Left ventricle myocardium superior (tissue), 1 donor: ENCODE measurements around the gene NLGN1. TPM values are rescaled to one million over a fixed set of nuclear protein-coding genes. Genes with fewer than 3 reads are reported as not detected.

ENCODE experiments used
- ATAC-seq: fragments of 200-7000 bp; cut with Tn5 transposase; one replicate; pipeline ENCODE4 v1.9.1; 2020; ENCODE audit warnings: mild to moderate bottlenecking, moderate library complexity
- DNase-seq: peaks from one replicate; pipeline ENCODE4 v3.0.0-alpha.2; 2020
- intact Hi-C: fragments of 100-400 bp; cut with micrococcal nuclease; formaldehyde crosslinking; loops from one replicate; pipeline ENCODE4 v1.11.0; 2022
- total RNA-seq: library from RNA; stranded (reverse); fragmentation: NEBNext Ultra II Directional; extraction: Animal tissue kit (Norgen Biotek cat#: 25700); gene quantifications from one replicate; pipeline ENCODE4 v1.2.1, GENCODE V29; 2021
- donor health status: DM: no; HTN: yes; CAD: no; lungs with severe emphysema.

NLGN1 gene
- total RNA-seq, 1 donor from 2014 or later, result 10.5 TPM

- intact Hi-C loops, result no loop called here
- ATAC-seq, result no peak
Observed at GRCh38 chr3:174068035-174068434, 670.5 kb downstream of the NLGN1 start.

GRCh38 chr3:174072675-174073074 lies 675.1 kb downstream of the NLGN1 start:
- intact Hi-C loops, result no loop called here
- no peak for DNase-seq
- no peak for ATAC-seq

More at GRCh38 chr3:174068035-174068434, 670.5 kb downstream of the NLGN1 start:
- DNase-seq, result no peak

GRCh38 chr3:174083706-174084105 lies 686.2 kb downstream of the NLGN1 start:
- ATAC-seq (no peak), DNase-seq (no peak)
- intact Hi-C loops, result no loop called here

GRCh38 chr3:174089592-174089991 lies 692.0 kb downstream of the NLGN1 start:
- ATAC-seq (no peak), DNase-seq (no peak)
- intact Hi-C loops, result no loop called here

- intact Hi-C loops, result no loop called here
- DNase-seq, result no peak
- no peak for ATAC-seq
Observed at GRCh38 chr3:174094669-174095068, 697.1 kb downstream of the NLGN1 start.

GRCh38 chr3:174097686-174098085 lies 700.1 kb downstream of the NLGN1 start:
- intact Hi-C loops, result no loop called here
- ATAC-seq (no peak), DNase-seq (no peak)

GRCh38 chr3:174098746-174099145 lies 701.2 kb downstream of the NLGN1 start:
- ATAC-seq, result no peak
- no peak for DNase-seq
- intact Hi-C loops, result no loop called here

GRCh38 chr3:174099724-174100123 lies 702.2 kb downstream of the NLGN1 start:
- DNase-seq (no peak), ATAC-seq (no peak)
- intact Hi-C loops, result no loop called here

GRCh38 chr3:174100744-174101143 lies 703.2 kb downstream of the NLGN1 start:
- intact Hi-C loops, result no loop called here
- ATAC-seq (no peak), DNase-seq (no peak)

GRCh38 chr3:174101244-174101643 lies 703.7 kb downstream of the NLGN1 start:
- ATAC-seq (no peak), DNase-seq (no peak)
- intact Hi-C loops, result no loop called here

GRCh38 chr3:174102274-174102673 lies 704.7 kb downstream of the NLGN1 start:
- DNase-seq (no peak), ATAC-seq (no peak)
- intact Hi-C loops, result no loop called here

GRCh38 chr3:174102866-174103265 lies 705.3 kb downstream of the NLGN1 start:
- intact Hi-C loops, result no loop called here
- DNase-seq (no peak), ATAC-seq (no peak)

GRCh38 chr3:174110761-174111160 lies 713.2 kb downstream of the NLGN1 start:
- intact Hi-C loops, result no loop called here
- DNase-seq (no peak), ATAC-seq (no peak)

- intact Hi-C loops, result no loop called here
- ATAC-seq, result no peak
- no peak for DNase-seq
Observed at GRCh38 chr3:174111776-174112175, 714.2 kb downstream of the NLGN1 start.

GRCh38 chr3:174116421-174116820 lies 718.9 kb downstream of the NLGN1 start:
- ATAC-seq, result no peak
- no peak for DNase-seq
- intact Hi-C loops, result no loop called here

- no peak for ATAC-seq
- DNase-seq, result no peak
- intact Hi-C loops, result no loop called here
Observed at GRCh38 chr3:174120997-174121396, 723.5 kb downstream of the NLGN1 start.

GRCh38 chr3:174122411-174122810 lies 724.9 kb downstream of the NLGN1 start:
- intact Hi-C loops, result no loop called here
- DNase-seq (no peak), ATAC-seq (no peak)

- ATAC-seq (peak; percentile 45), DNase-seq (no peak)
- intact Hi-C loops, result no loop called here
Observed at GRCh38 chr3:174125267-174125824, 727.8 kb downstream of the NLGN1 start.

- ATAC-seq (no peak), DNase-seq (no peak)
- intact Hi-C loops, result no loop called here
Observed at GRCh38 chr3:174126990-174127758, 729.6 kb downstream of the NLGN1 start.

- ATAC-seq (no peak), DNase-seq (no peak)
- intact Hi-C loops, result no loop called here
Observed at GRCh38 chr3:174132006-174132405, 734.5 kb downstream of the NLGN1 start.

GRCh38 chr3:174132421-174133042 lies 735.0 kb downstream of the NLGN1 start:
- DNase-seq, result no peak
- intact Hi-C loops, result no loop called here
- ATAC-seq, result no peak
